HepG2 (cell line): Measurements from ENCODE around the gene CEBPG. TPM values are rescaled to one million over a fixed set of nuclear protein-coding genes. Genes with fewer than 3 reads are reported as not detected.

Source experiments
- CENPX ChIP-seq: sonication (generic); formaldehyde crosslinking; IDR thresholded peaks from 2 replicates; pipeline ENCODE4 v1.9.0; 2021; ENCODE audit warnings: mild to moderate bottlenecking, missing genetic modification reagents, moderate library complexity
- HMGXB3 ChIP-seq: sonication (generic); formaldehyde crosslinking; IDR thresholded peaks from 2 replicates; pipeline ENCODE4 v1.4.0; 2020; ENCODE audit warnings: missing genetic modification reagents, borderline replicate concordance
- KDM5A ChIP-seq: fragments of 200-600 bp; sonication (generic); IDR thresholded peaks from 2 replicates; pipeline ENCODE4 v1.7.0; 2018; ENCODE audit warnings: antibody characterized with exemption, mild to moderate bottlenecking, low read length, borderline replicate concordance
- MBNL3 ChIP-seq: fragments of 250-450 bp; sonication (Bioruptor Pico); conservative IDR thresholded peaks from 2 replicates; pipeline ENCODE4 v1.8.0; 2022; ENCODE audit warnings: mild to moderate bottlenecking, inconsistent platforms
- MED8 ChIP-seq: sonication (generic); formaldehyde crosslinking; IDR thresholded peaks from 2 replicates; pipeline ENCODE4 v1.8.1; 2023; ENCODE audit warnings: mild to moderate bottlenecking, missing genetic modification reagents; ENCODE audit not compliant: insufficient replicate concordance
- MTF2 ChIP-seq: sonication (generic); formaldehyde crosslinking; IDR thresholded peaks from 2 replicates; pipeline ENCODE4 v1.5.0; 2020; ENCODE audit warnings: missing genetic modification reagents, borderline replicate concordance
- NFIB ChIP-seq: sonication (generic); formaldehyde crosslinking; IDR thresholded peaks from 2 replicates; pipeline ENCODE4 v1.9.0; 2021; ENCODE audit warnings: missing genetic modification reagents, mild to moderate bottlenecking, borderline replicate concordance
- NKX3-1 ChIP-seq: sonication (generic); formaldehyde crosslinking; IDR thresholded peaks from 2 replicates; pipeline ENCODE4 v1.5.0; 2020; ENCODE audit warnings: missing genetic modification reagents
- PLRG1 ChIP-seq: fragments of 450-650 bp; conservative IDR thresholded peaks from 2 replicates; pipeline ENCODE4 v1.6.1; 2016
- REXO4 ChIP-seq: sonication (generic); formaldehyde crosslinking; IDR thresholded peaks from 2 replicates; pipeline ENCODE4 v1.8.0; 2022; ENCODE audit warnings: missing genetic modification reagents, mild to moderate bottlenecking, borderline replicate concordance
- SIN3B ChIP-seq: fragments of 150-350 bp; IDR thresholded peaks from 2 replicates; pipeline ENCODE4 v1.6.1; 2014; ENCODE audit warnings: low read length
- XRCC5 ChIP-seq: fragments of 200-400 bp; formaldehyde crosslinking; optimal IDR thresholded peaks from 2 replicates; pipeline ENCODE3; 2017; ENCODE audit warnings: mild to moderate bottlenecking, low read length
- YEATS2 ChIP-seq: sonication (generic); formaldehyde crosslinking; IDR thresholded peaks from 2 replicates; pipeline ENCODE4 v1.4.0; 2020; ENCODE audit warnings: missing genetic modification reagents, borderline replicate concordance
- ZBTB34 ChIP-seq: sonication (generic); formaldehyde crosslinking; IDR thresholded peaks from 2 replicates; pipeline ENCODE4 v1.8.0; 2022; ENCODE audit warnings: mild to moderate bottlenecking, missing genetic modification reagents
- ZBTB8A ChIP-seq: sonication (generic); formaldehyde crosslinking; IDR thresholded peaks from 2 replicates; pipeline ENCODE4 v1.4.0; 2020; ENCODE audit warnings: mild to moderate bottlenecking, low read depth, missing genetic modification reagents, borderline replicate concordance
- ZMYM2 ChIP-seq: sonication (generic); formaldehyde crosslinking; IDR thresholded peaks from 2 replicates; pipeline ENCODE4 v1.8.0; 2022; ENCODE audit warnings: mild to moderate bottlenecking, missing genetic modification reagents
- ZNF44 ChIP-seq: sonication (generic); formaldehyde crosslinking; IDR thresholded peaks from 2 replicates; pipeline ENCODE4 v1.5.1; 2020; ENCODE audit warnings: mild to moderate bottlenecking, missing genetic modification reagents
- ZNF549 ChIP-seq: sonication (generic); formaldehyde crosslinking; IDR thresholded peaks from 2 replicates; pipeline ENCODE4 v1.5.0; 2020; ENCODE audit warnings: missing genetic modification reagents
- ZNF776 ChIP-seq: sonication (generic); formaldehyde crosslinking; IDR thresholded peaks from 2 replicates; pipeline ENCODE4 v1.4.0; 2020; ENCODE audit warnings: mild to moderate bottlenecking, missing genetic modification reagents
- polyA plus RNA-seq, 8 experiments: library from polyadenylated mRNA; depleted of rRNA in 3 of 8; stranded (reverse) in 7 of 8; unstranded in 1 of 8; fragments of >200 nt; fragmentation: Illumina TruSeq in 4 of 8; extraction: Trizol in 4 of 8; gene quantifications; 2 replicates each; pipeline versions ENCODE4 v1.2.1 to v1.2.3, GENCODE V29; 2011 to 2016; ENCODE audit warnings: low read depth in 4 of 8, missing spikeins in 1 of 8, mixed read lengths in 1 of 8; ENCODE audit not compliant: insufficient read depth in 1 of 8
- total RNA-seq, 5 experiments: library from RNA; depleted of rRNA; stranded (reverse); fragments of >200 nt; fragmentation: Illumina TruSeq; extraction: Trizol; gene quantifications; 2 replicates each; pipeline ENCODE4 v1.2.3, GENCODE V29; 2016; ENCODE audit warnings: low read depth in 1 of 5
- TF ChIP-seq, protein P1 (sequence below): sonication (generic); formaldehyde crosslinking; IDR thresholded peaks from 2 replicates; pipeline ENCODE4 v1.4.0; 2020; ENCODE audit warnings: mild to moderate bottlenecking, missing genetic modification reagents
- TF ChIP-seq, protein P2 (sequence below): sonication (generic); formaldehyde crosslinking; IDR thresholded peaks from 2 replicates; pipeline ENCODE4 v1.5.0; 2020; ENCODE audit warnings: missing genetic modification reagents
- TF ChIP-seq, protein P3 (sequence below): sonication (generic); formaldehyde crosslinking; IDR thresholded peaks from 2 replicates; pipeline ENCODE4 v1.5.0; 2020; ENCODE audit warnings: missing genetic modification reagents

The CEBPG gene
- total and polyA plus RNA-seq, 2 of the 13 experiments (the other 11 are each of a cell fraction or from before 2014, with no cell fraction given): 25.7 to 34.3 TPM

DNA sequence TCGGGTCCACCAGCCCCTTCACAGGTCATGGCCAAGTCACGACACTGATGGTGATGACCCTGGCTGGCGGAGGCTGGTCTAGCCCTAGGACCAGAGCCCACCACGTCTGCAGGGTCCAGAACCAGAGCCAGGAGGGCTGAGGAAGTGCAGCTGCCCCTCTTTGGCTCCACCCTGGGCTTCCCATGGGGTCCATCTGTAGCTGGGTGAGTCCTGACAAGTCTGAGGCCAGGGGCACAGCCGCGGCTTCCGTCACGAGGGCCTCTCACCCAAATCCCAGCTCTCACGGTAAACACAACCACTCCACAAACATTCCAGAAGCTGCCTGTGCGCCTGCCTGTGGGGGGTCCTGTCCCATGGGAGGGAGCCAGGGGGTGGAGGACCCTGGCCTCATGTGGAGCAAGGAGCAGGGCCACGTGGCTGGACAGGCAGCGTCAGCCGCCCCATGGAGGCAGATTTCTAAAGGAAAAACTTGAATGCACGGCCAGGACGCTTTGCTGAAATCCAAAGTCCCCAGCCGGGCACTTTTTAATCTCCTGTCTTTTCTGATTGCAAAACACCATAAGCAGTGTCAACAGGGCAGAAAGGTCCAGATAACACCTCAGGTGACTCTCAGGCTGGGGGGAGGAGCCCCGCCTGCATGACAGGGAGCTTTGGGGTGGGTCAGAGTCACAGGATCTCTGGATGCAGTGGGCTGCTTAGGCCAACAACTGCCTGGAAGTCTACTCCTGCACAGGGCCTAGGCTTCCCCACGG lies 29.9 kb downstream of the CEBPG start (continued):
- TF ChIP-seq NKX3-1 (CRISPR knock-in tag) (peak; percentile 98), MBNL3 (CRISPR knock-in tag) (no peak), ZNF44 (CRISPR knock-in tag) (peak; percentile 54; the same call in 1 of the 2 replicates), ZMYM2 (CRISPR knock-in tag) (peak; percentile 62; the same call in 1 of the 2 replicates), ZNF776 (CRISPR knock-in tag) (peak; percentile 88), ZBTB8A (CRISPR knock-in tag) (no peak), NFIB (CRISPR knock-in tag) (no peak), YEATS2 (CRISPR knock-in tag) (peak; percentile 74; the same call in 1 of the 2 replicates), MTF2 (CRISPR knock-in tag) (no peak), XRCC5 (peak; percentile 85), ZNF549 (CRISPR knock-in tag) (peak; percentile 57; the same call in 1 of the 2 replicates), SIN3B (no peak), KDM5A (peak; percentile 29; the same call in 1 of the 2 replicates), HMGXB3 (CRISPR knock-in tag) (peak; percentile 82; the same call in 1 of the 2 replicates), REXO4 (CRISPR knock-in tag) (peak; percentile 97), PLRG1 (no peak), MED8 (CRISPR knock-in tag) (peak; percentile 98), ZBTB34 (peak; percentile 72; the same call in 1 of the 2 replicates), CENPX (CRISPR knock-in tag) (no peak)
- TF ChIP-seq, protein P1, sequence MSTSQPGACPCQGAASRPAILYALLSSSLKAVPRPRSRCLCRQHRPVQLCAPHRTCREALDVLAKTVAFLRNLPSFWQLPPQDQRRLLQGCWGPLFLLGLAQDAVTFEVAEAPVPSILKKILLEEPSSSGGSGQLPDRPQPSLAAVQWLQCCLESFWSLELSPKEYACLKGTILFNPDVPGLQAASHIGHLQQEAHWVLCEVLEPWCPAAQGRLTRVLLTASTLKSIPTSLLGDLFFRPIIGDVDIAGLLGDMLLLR: peak; percentile 98
- TF ChIP-seq, protein P2, sequence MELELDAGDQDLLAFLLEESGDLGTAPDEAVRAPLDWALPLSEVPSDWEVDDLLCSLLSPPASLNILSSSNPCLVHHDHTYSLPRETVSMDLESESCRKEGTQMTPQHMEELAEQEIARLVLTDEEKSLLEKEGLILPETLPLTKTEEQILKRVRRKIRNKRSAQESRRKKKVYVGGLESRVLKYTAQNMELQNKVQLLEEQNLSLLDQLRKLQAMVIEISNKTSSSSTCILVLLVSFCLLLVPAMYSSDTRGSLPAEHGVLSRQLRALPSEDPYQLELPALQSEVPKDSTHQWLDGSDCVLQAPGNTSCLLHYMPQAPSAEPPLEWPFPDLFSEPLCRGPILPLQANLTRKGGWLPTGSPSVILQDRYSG (CRISPR knock-in tag): peak; percentile 92
- TF ChIP-seq, protein P3, sequence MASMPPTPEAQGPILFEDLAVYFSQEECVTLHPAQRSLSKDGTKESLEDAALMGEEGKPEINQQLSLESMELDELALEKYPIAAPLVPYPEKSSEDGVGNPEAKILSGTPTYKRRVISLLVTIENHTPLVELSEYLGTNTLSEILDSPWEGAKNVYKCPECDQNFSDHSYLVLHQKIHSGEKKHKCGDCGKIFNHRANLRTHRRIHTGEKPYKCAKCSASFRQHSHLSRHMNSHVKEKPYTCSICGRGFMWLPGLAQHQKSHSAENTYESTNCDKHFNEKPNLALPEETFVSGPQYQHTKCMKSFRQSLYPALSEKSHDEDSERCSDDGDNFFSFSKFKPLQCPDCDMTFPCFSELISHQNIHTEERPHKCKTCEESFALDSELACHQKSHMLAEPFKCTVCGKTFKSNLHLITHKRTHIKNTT (CRISPR knock-in tag): no peak
